Adrenal gland (tissue), 5 donors: ENCODE data around the gene RPL12.

ENCODE experiments used
- CTCF ChIP-seq, 6 experiments: fragments of 450-650 bp in 4 of 6; fragments of 200-600 bp in 2 of 6; sonication (generic) in 1 of 6; IDR thresholded peaks; 1 replicate in 5 of 6; 2 replicates in 1 of 6; pipeline versions ENCODE4 v1.5.1 to v1.8.0; 2016 to 2021; ENCODE audit warnings: antibody characterized with exemption in 6 of 6, mild to moderate bottlenecking in 2 of 6, moderate library complexity in 1 of 6
- POLR2A ChIP-seq, 2 donors: fragments of 450-650 bp; IDR thresholded peaks; one replicate each; pipeline ENCODE4 v1.6.1; 2017; ENCODE audit warnings: antibody characterized with exemption in 2 of 2, mild to moderate bottlenecking in 2 of 2, moderate library complexity in 1 of 2
- donor health status: DM: no; HTN: no; CAD: no.

GRCh38 chr9:127398275-127398647 lies 52.9 kb downstream of the RPL12 start:
- TF ChIP-seq CTCF (IDR thresholded peaks at IDR 0.05) (no peak), POLR2A (IDR thresholded peaks at IDR 0.05) (no peak)
